Glutamatergic neuron (in vitro differentiated cells): ENCODE data around the gene MBL2. TPM values are rescaled to one million over a fixed set of nuclear protein-coding genes. Genes with fewer than 3 reads are reported as not detected.

Experiments used
- DNase-seq: peaks from one replicate; pipeline ENCODE4 v3.0.0; 2022
- H3K27ac Mint-ChIP-seq: one replicate; pipeline ENCODE4 v1.8.0; 2020; ENCODE audit warnings: mild to moderate bottlenecking, mixed read lengths, inconsistent platforms; ENCODE audit not compliant: unreplicated experiment
- H3K27me3 Mint-ChIP-seq: one replicate; pipeline ENCODE4 v1.8.0; 2020; ENCODE audit warnings: mild to moderate bottlenecking, moderate library complexity, mixed read lengths, inconsistent platforms; ENCODE audit not compliant: unreplicated experiment
- H3K36me3 Mint-ChIP-seq: one replicate; pipeline ENCODE4 v1.8.0; 2020; ENCODE audit warnings: mild to moderate bottlenecking, mixed read lengths, inconsistent platforms; ENCODE audit not compliant: unreplicated experiment
- H3K4me1 Mint-ChIP-seq: one replicate; pipeline ENCODE4 v1.8.0; 2020; ENCODE audit warnings: mild to moderate bottlenecking, low read depth, mixed read lengths, inconsistent platforms; ENCODE audit not compliant: unreplicated experiment
- H3K4me3 Mint-ChIP-seq: one replicate; pipeline ENCODE4 v1.8.0; 2020; ENCODE audit warnings: mild to moderate bottlenecking, mixed read lengths, inconsistent platforms; ENCODE audit not compliant: unreplicated experiment
- H3K9me3 Mint-ChIP-seq: one replicate; pipeline ENCODE4 v1.8.0; 2020; ENCODE audit warnings: mild to moderate bottlenecking, moderate library complexity, mixed read lengths, inconsistent platforms; ENCODE audit not compliant: unreplicated experiment
- total RNA-seq: library from RNA; stranded (reverse); fragmentation: NEBNext Ultra II Directional; extraction: Animal tissue kit (Norgen Biotek cat#: 25700); gene quantifications from one replicate; pipeline ENCODE4 v1.2.1, GENCODE V29; 2021; ENCODE audit not compliant: unreplicated experiment
- TF ChIP-seq, protein P1 (sequence below): fragments of 200-600 bp; sonication (generic); IDR thresholded peaks from one replicate; pipeline ENCODE4 v1.5.0; 2021; ENCODE audit not compliant: partially characterized antibody, unreplicated experiment

Gene MBL2
- total RNA-seq, 1 donor from 2014 or later, result not detected

GRCh38 chr10:52778511-52779392 lies 6.2 kb upstream of the MBL2 start:
- peaks cover 4% of the 10 kb centered on the region for H3K36me3 Mint-ChIP-seq
- H3K4me1 Mint-ChIP-seq, result peaks cover 2% of the 10 kb centered on the region
- DNase-seq, result peak; percentile 31
- TF ChIP-seq, protein P1, sequence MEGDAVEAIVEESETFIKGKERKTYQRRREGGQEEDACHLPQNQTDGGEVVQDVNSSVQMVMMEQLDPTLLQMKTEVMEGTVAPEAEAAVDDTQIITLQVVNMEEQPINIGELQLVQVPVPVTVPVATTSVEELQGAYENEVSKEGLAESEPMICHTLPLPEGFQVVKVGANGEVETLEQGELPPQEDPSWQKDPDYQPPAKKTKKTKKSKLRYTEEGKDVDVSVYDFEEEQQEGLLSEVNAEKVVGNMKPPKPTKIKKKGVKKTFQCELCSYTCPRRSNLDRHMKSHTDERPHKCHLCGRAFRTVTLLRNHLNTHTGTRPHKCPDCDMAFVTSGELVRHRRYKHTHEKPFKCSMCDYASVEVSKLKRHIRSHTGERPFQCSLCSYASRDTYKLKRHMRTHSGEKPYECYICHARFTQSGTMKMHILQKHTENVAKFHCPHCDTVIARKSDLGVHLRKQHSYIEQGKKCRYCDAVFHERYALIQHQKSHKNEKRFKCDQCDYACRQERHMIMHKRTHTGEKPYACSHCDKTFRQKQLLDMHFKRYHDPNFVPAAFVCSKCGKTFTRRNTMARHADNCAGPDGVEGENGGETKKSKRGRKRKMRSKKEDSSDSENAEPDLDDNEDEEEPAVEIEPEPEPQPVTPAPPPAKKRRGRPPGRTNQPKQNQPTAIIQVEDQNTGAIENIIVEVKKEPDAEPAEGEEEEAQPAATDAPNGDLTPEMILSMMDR, result peak; percentile 67
- H3K27me3 Mint-ChIP-seq, result no peaks in the 10 kb centered on the region
- H3K4me3 Mint-ChIP-seq, result no peak overlapping the region
- H3K27ac Mint-ChIP-seq, result no peak overlapping the region
- H3K9me3 Mint-ChIP-seq, result peaks cover 2% of the 10 kb centered on the region

DNA sequence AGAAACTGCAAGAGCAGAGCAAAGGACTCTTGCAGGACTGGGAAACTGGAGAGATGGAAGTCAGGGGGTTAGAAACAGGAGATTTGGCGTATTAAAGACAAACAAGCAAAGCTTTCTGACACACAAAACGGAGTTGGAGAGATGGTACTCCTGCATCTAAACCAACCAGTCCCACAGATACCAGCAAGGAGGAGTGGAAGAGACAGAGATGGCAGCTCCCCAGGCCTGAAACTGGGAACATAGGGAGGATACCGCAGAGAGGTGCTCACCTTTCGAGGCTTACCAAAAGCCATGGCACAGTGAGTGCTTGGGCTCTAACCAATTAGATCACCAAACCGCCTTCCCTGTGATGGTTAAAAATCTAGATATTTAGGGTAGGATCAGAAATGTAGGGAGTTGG lies 4.8 kb upstream of the MBL2 start:
- H3K27ac Mint-ChIP-seq, result no peak overlapping the region
- peaks cover 2% of the 10 kb centered on the region for H3K4me1 Mint-ChIP-seq
- TF ChIP-seq, protein P1, result no peak
- H3K4me3 Mint-ChIP-seq, result no peak overlapping the region
- H3K36me3 Mint-ChIP-seq, result peaks cover 4% of the 10 kb centered on the region
- no peaks in the 10 kb centered on the region for H3K27me3 Mint-ChIP-seq
- peaks cover 2% of the 10 kb centered on the region for H3K9me3 Mint-ChIP-seq
- no peak for DNase-seq

- Mint-ChIP-seq H3K36me3 (peaks cover 4% of the 10 kb centered on the region), H3K4me1 (peaks cover 2% of the 10 kb centered on the region), H3K4me3 (no peak overlapping the region), H3K9me3 (peaks cover 2% of the 10 kb centered on the region), H3K27me3 (no peaks in the 10 kb centered on the region), H3K27ac (no peak overlapping the region)
- no peak for DNase-seq
- TF ChIP-seq, protein P1, result no peak
These were observed 3.9 kb upstream of the MBL2 start for GRCh38 chr10:52776471-52776903.

DNA sequence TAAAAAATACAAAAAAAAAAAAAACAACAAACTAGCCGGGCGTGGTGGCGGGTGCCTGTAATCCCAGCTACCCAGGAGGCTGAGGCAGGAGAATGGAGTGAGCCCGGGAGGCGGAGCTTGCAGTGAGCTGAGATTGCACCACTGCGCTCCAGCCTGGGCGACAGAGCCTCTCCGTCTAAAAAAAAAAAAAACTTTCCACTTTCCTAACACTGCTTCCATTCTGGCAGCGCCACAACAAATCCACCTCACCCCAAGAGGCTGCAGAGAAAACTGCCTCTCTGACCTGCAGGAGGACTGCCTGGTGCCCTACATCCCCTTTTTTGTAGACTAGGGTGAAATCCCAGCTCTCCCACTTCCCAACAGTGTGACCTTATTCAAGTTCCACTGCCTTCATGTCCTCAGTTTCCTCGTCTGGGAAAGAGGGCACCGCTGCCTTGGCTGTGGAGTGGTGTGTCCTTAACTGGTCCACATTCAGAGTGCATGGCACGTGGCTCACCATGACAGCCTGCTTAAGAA lies 2.6 kb upstream of the MBL2 start:
- Mint-ChIP-seq H3K27me3 (no peaks in the 10 kb centered on the region), H3K36me3 (peaks cover 4% of the 10 kb centered on the region), H3K4me3 (no peak overlapping the region), H3K27ac (no peak overlapping the region), H3K4me1 (peaks cover 2% of the 10 kb centered on the region), H3K9me3 (peaks cover 2% of the 10 kb centered on the region)
- TF ChIP-seq, protein P1, result no peak
- no peak for DNase-seq

- no peaks in the 10 kb centered on the region for H3K27me3 Mint-ChIP-seq
- TF ChIP-seq, protein P1, result no peak
- no peak overlapping the region for H3K4me3 Mint-ChIP-seq
- peaks cover 4% of the 10 kb centered on the region for H3K36me3 Mint-ChIP-seq
- peaks cover 2% of the 10 kb centered on the region for H3K9me3 Mint-ChIP-seq
- no peak for DNase-seq
- no peak overlapping the region for H3K27ac Mint-ChIP-seq
- H3K4me1 Mint-ChIP-seq, result peaks cover 2% of the 10 kb centered on the region
These were observed 2.1 kb upstream of the MBL2 start for GRCh38 chr10:52774600-52775106.
